ENCODE measurements around the gene NUDC. TPM values are rescaled to one million over a fixed set of nuclear protein-coding genes. Genes with fewer than 3 reads are reported as not detected.
A peak's percentile ranks its signal among the peaks of the same experiment; 100 is the strongest.
"Not testable (repeated sequence)": the region's sequence is repeated elsewhere in the genome, so short reads cannot be mapped to it uniquely, and the experiment has no call there.

The NUDC gene
- total RNA-seq, 1 donor from 2014 or later: 151 TPM

DNA sequence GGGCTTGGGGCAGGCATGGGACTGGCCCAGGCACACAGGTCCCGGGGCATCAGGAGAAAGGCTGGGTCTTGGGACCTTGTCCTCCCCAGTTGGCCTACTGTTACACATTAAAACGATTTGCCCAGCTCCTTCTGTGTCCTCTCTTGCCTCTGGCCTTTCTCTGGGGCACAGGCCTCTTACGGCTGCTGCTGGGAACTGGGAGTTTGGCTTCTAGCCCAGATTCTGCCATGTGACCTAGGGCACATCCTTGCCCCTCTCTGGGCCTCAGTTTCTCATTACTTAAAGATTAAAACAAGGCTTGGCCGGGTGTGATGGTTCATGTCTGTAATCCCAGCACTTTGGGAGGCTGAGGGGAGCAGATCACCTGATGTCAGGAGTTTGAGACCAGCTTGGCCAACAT is 24.7 kb downstream of the NUDC start:
- H3K9me3 Mint-ChIP-seq: no peaks in the 10 kb centered on the region
- peaks cover under 1% of the 10 kb centered on the region for H3K27me3 Mint-ChIP-seq (ENCODE audit: insufficient read depth)
- H3K36me3 Mint-ChIP-seq (ENCODE audit: low read depth): peaks cover 33% of the 10 kb centered on the region
- H3K27ac Mint-ChIP-seq: no peak overlapping the region
- intact Hi-C loops (cut with micrococcal nuclease): no loop called here
- DNase-seq (ENCODE audit: low spot score): no peak
- no peaks in the 10 kb centered on the region for H3K4me1 Mint-ChIP-seq (ENCODE audit: low read depth)
- H3K4me3 Mint-ChIP-seq: no peak overlapping the region

- intact Hi-C loops (cut with micrococcal nuclease); H3K27me3 Mint-ChIP-seq (ENCODE audit: insufficient read depth): not testable (repeated sequence)
These were observed 27.1 kb downstream of the NUDC start for GRCh38 chr1:26948725-26949057.

DNA sequence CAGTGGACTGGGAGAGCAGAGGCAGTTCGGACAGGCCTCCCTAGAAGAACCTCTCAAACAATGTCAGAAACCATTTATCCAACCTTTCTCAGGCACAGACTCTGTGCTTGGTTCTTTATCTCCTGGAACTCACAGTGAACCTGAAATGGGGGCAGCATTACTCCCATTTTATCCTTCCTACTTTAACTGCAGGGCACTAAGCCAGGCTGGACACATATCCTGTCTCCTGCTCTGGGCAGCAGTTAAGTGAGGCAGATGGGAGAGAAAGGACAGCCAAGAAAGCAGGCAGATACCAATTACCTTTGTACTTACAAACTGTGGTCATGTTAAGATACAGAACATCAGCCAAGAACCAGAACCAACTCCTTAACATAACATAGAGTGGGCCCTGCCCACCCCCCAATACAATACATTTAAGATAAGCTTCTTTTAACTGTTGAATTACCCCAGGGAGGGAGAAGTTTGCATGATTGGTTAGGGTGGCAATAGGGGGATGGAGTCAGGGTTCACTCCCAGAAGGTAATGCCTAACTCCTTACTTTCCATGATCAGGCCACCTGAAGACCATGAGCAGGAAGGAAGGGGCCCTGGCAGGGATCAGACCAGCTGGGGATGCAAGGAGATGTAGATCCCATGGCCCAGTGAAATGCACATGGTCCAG is 27.9 kb downstream of the NUDC start:
- no peak for DNase-seq (ENCODE audit: low spot score)
- Mint-ChIP-seq H3K4me1 (ENCODE audit: low read depth) (no peaks in the 10 kb centered on the region), H3K4me3 (no peak overlapping the region), H3K27ac (no peak overlapping the region), H3K9me3 (no peaks in the 10 kb centered on the region), H3K36me3 (ENCODE audit: low read depth) (peaks cover 19% of the 10 kb centered on the region), H3K27me3 (ENCODE audit: insufficient read depth) (peaks cover 4% of the 10 kb centered on the region)
- intact Hi-C loops (cut with micrococcal nuclease): no loop called here

More at GRCh38 chr1:26948725-26949057, 27.1 kb downstream of the NUDC start:
- not testable (repeated sequence) for H3K4me3 Mint-ChIP-seq; DNase-seq (ENCODE audit: low spot score); H3K4me1 Mint-ChIP-seq (ENCODE audit: low read depth); H3K27ac Mint-ChIP-seq; H3K9me3 Mint-ChIP-seq
- peaks cover 19% of the 10 kb centered on the region for H3K36me3 Mint-ChIP-seq (ENCODE audit: low read depth)

- Mint-ChIP-seq H3K27ac (no peak overlapping the region), H3K36me3 (ENCODE audit: low read depth) (peaks cover 18% of the 10 kb centered on the region), H3K27me3 (ENCODE audit: insufficient read depth) (peaks cover 4% of the 10 kb centered on the region), H3K4me1 (ENCODE audit: low read depth) (no peaks in the 10 kb centered on the region), H3K4me3 (no peak overlapping the region), H3K9me3 (no peaks in the 10 kb centered on the region)
- no peak for DNase-seq (ENCODE audit: low spot score)
- intact Hi-C loops (cut with micrococcal nuclease): no loop called here
These were observed 28.4 kb downstream of the NUDC start for GRCh38 chr1:26949926-26950319.

- H3K4me3 Mint-ChIP-seq: no peak overlapping the region
- H3K27me3 Mint-ChIP-seq (ENCODE audit: insufficient read depth): peaks cover 4% of the 10 kb centered on the region
- peaks cover 11% of the 10 kb centered on the region for H3K36me3 Mint-ChIP-seq (ENCODE audit: low read depth)
- H3K9me3 Mint-ChIP-seq: no peaks in the 10 kb centered on the region
- H3K27ac Mint-ChIP-seq: no peak overlapping the region
- intact Hi-C loops (cut with micrococcal nuclease): no loop called here
- H3K4me1 Mint-ChIP-seq (ENCODE audit: low read depth): no peaks in the 10 kb centered on the region
- DNase-seq (ENCODE audit: low spot score): no peak
These were observed 29.1 kb downstream of the NUDC start for GRCh38 chr1:26950602-26951001.

DNA sequence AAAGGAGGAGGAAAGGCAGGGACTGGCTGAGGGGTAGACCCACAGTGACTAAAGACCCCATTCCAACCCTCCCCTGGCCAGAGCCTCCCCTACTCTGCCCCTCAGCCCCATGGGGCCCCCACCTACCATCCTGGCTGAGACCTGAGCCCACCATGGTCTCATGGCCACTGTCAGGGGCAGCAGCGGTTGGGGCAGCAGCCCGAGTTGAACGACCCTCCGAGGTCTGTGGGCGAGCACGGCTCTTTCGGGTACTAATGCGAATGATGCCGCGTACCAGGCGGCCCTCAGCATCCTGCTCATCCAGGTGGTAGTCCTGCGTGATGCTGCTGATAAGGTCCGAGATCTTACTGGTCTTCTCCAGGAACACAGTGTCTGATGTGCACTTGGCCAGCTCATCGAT is 29.7 kb downstream of the NUDC start:
- peaks cover 5% of the 10 kb centered on the region for H3K36me3 Mint-ChIP-seq (ENCODE audit: low read depth)
- no peak overlapping the region for H3K27ac Mint-ChIP-seq
- no peaks in the 10 kb centered on the region for H3K4me1 Mint-ChIP-seq (ENCODE audit: low read depth)
- H3K9me3 Mint-ChIP-seq: no peaks in the 10 kb centered on the region
- intact Hi-C loops (cut with micrococcal nuclease): no loop called here
- no peak overlapping the region for H3K4me3 Mint-ChIP-seq
- no peak for DNase-seq (ENCODE audit: low spot score)
- peaks cover 4% of the 10 kb centered on the region for H3K27me3 Mint-ChIP-seq (ENCODE audit: insufficient read depth)

- intact Hi-C loops (cut with micrococcal nuclease): no loop called here
- DNase-seq (ENCODE audit: low spot score): no peak
- no peaks in the 10 kb centered on the region for H3K4me1 Mint-ChIP-seq (ENCODE audit: low read depth)
- H3K9me3 Mint-ChIP-seq: no peaks in the 10 kb centered on the region
- no peak overlapping the region for H3K27ac Mint-ChIP-seq
- peaks cover 4% of the 10 kb centered on the region for H3K27me3 Mint-ChIP-seq (ENCODE audit: insufficient read depth)
- H3K36me3 Mint-ChIP-seq (ENCODE audit: low read depth): peaks cover under 1% of the 10 kb centered on the region
- no peak overlapping the region for H3K4me3 Mint-ChIP-seq
These were observed 30.4 kb downstream of the NUDC start for GRCh38 chr1:26951821-26952497.

GRCh38 chr1:26953374-26953773 is 31.8 kb downstream of the NUDC start:
- Mint-ChIP-seq H3K4me3 (no peak overlapping the region), H3K4me1 (ENCODE audit: low read depth) (no peaks in the 10 kb centered on the region), H3K9me3 (no peaks in the 10 kb centered on the region)

DNA sequence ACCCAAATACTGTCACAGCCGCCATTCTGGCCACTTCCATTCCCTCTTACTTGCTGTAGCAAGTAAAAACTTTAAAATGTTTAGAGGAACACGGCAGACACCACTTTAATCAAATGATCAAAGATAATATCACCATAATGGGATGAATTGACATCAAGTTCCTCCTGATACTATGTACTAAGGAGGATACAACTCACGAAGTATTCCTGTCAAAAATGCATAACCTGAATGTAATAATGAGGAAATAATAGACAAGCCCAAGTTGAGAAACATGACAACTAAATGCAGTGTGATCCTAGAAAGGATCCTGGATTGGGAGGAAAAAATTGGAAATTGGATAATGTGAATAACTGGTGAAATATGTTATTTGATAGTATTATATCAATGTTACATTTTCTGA is 34.8 kb downstream of the NUDC start:
- no peak overlapping the region for H3K27ac Mint-ChIP-seq
- DNase-seq (ENCODE audit: low spot score): no peak

More at GRCh38 chr1:26953374-26953773, 31.8 kb downstream of the NUDC start:
- Mint-ChIP-seq H3K27ac (no peak overlapping the region), H3K36me3 (ENCODE audit: low read depth) (no peaks in the 10 kb centered on the region), H3K27me3 (ENCODE audit: insufficient read depth) (peaks cover 8% of the 10 kb centered on the region)
- intact Hi-C loops (cut with micrococcal nuclease): no loop called here
- no peak for DNase-seq (ENCODE audit: low spot score)

GRCh38 chr1:26957306-26957705 is 35.8 kb downstream of the NUDC start:
- no peak overlapping the region for H3K27ac Mint-ChIP-seq
- no peaks in the 10 kb centered on the region for H3K9me3 Mint-ChIP-seq
- no peak for DNase-seq (ENCODE audit: low spot score)
- H3K4me3 Mint-ChIP-seq: no peak overlapping the region
- intact Hi-C loops (cut with micrococcal nuclease): no loop called here
- peaks cover 6% of the 10 kb centered on the region for H3K4me1 Mint-ChIP-seq (ENCODE audit: low read depth)
- H3K36me3 Mint-ChIP-seq (ENCODE audit: low read depth): no peaks in the 10 kb centered on the region
- H3K27me3 Mint-ChIP-seq (ENCODE audit: insufficient read depth): peaks cover 35% of the 10 kb centered on the region

More for the DNA sequence above, 34.8 kb downstream of the NUDC start:
- no peaks in the 10 kb centered on the region for H3K9me3 Mint-ChIP-seq
- H3K4me3 Mint-ChIP-seq: no peak overlapping the region
- peaks cover 6% of the 10 kb centered on the region for H3K4me1 Mint-ChIP-seq (ENCODE audit: low read depth)
- intact Hi-C loops (cut with micrococcal nuclease): no loop called here
- H3K36me3 Mint-ChIP-seq (ENCODE audit: low read depth): no peaks in the 10 kb centered on the region
- H3K27me3 Mint-ChIP-seq (ENCODE audit: insufficient read depth): peaks cover 27% of the 10 kb centered on the region

DNA sequence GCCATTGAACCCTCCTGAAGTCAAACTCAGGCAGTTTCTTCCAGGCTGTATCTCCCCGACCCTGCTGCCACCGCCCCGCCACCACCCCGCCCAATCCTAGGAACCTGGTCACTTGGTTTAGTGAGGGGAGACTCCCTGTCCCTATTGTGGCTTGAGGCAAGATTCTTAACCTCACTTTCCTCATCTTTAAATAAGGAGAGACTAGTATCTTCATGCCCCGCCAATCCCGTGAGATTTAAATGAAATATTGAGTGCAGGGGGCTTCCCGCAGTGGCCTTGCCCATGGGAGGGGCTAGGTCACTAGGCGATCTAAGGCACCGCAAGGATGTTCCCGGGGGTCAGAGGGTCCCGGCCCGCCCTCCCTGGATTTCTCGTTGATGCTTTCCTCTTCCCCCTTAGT is 37.7 kb downstream of the NUDC start:
- H3K9me3 Mint-ChIP-seq: no peaks in the 10 kb centered on the region

GRCh38 chr1:26959722-26960624 is 38.4 kb downstream of the NUDC start, which contains the start of gene KDF1:
KDF1 (minus strand) TSS chr1:26960468; CDS start chr1:26952380, 8,088 bp downstream.
- H3K4me3 Mint-ChIP-seq: peak within 1 kb of the TSS; percentile 69
- peak; percentile 6 for DNase-seq (ENCODE audit: low spot score)
- peaks cover 49% of the 10 kb centered on the region for H3K27me3 Mint-ChIP-seq (ENCODE audit: insufficient read depth)
- H3K27ac Mint-ChIP-seq: no peak within 1 kb of the TSS
- H3K9me3 Mint-ChIP-seq: no peaks in the 10 kb centered on the region
- H3K36me3 Mint-ChIP-seq (ENCODE audit: low read depth): no peaks in the 10 kb centered on the region
- H3K4me1 Mint-ChIP-seq (ENCODE audit: low read depth): peaks cover 6% of the 10 kb centered on the region
- intact Hi-C loops (cut with micrococcal nuclease): no loop called here

More for the DNA sequence above, 37.7 kb downstream of the NUDC start:
- Mint-ChIP-seq H3K4me3 (peak overlapping the region; percentile 30), H3K36me3 (ENCODE audit: low read depth) (no peaks in the 10 kb centered on the region), H3K27ac (no peak overlapping the region), H3K27me3 (ENCODE audit: insufficient read depth) (peaks cover 43% of the 10 kb centered on the region), H3K4me1 (ENCODE audit: low read depth) (peaks cover 6% of the 10 kb centered on the region)
- intact Hi-C loops (cut with micrococcal nuclease): no loop called here
- no peak for DNase-seq (ENCODE audit: low spot score)

DNA sequence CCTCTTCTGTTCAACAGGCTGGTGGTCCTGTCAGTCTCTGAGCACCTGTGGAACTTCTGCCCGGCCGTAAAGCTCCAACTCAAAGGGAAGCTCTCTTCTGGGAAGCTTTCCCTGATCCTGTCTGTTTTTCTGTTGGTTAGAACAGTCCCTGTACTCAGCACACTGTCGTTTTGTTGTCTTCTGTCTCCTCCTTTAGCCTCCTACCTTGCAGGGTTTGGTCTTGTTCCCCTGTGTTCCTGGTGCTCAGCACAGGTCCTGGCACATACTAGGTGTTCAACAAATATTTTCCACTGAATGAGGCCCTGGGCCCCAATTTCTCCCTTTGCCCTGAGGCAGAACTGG is 39.1 kb downstream of the NUDC start:
- peaks cover 49% of the 10 kb centered on the region for H3K27me3 Mint-ChIP-seq (ENCODE audit: insufficient read depth)
- peaks cover 6% of the 10 kb centered on the region for H3K4me1 Mint-ChIP-seq (ENCODE audit: low read depth)
- no peaks in the 10 kb centered on the region for H3K36me3 Mint-ChIP-seq (ENCODE audit: low read depth)

More for the DNA sequence above, 39.1 kb downstream of the NUDC start:
- Mint-ChIP-seq H3K9me3 (no peaks in the 10 kb centered on the region), H3K4me3 (peak overlapping the region; percentile 69), H3K27ac (no peak overlapping the region)
- no peak for DNase-seq (ENCODE audit: low spot score)
- intact Hi-C loops (cut with micrococcal nuclease): no loop called here

All from activated T-helper 1 cell treated with anti-CD3 and anti-CD28 coated beads, Interleukin-12 subunit alpha, Interleukin-12 subunit beta, Interleukin-2, Interleukin-4 antibody, amounts not matched to agents 30 ng/mL and 10 ng/mL and 1 ng/mL, durations not matched to agents 14 hours and 24 hours and 36 hours (primary cell).